Panc1 (cell line): Measurements from ENCODE around the gene SRCAP.

Experiments used
- POLR2AphosphoS5 ChIP-seq: IDR thresholded peaks from 2 replicates; pipeline ENCODE4 v1.6.1; 2012; ENCODE audit warnings: mild to moderate bottlenecking, low read depth, low read length, moderate library complexity
- REST ChIP-seq, 2 experiments: IDR thresholded peaks; 2 replicates each; pipeline ENCODE4 v1.6.1; 2011 to 2012; ENCODE audit warnings: low read depth in 2 of 2, control low read depth in 1 of 2, low read length in 1 of 2, mild to moderate bottlenecking in 1 of 2, moderate library complexity in 1 of 2; ENCODE audit not compliant: insufficient read depth in 1 of 2
- SIN3A ChIP-seq: IDR thresholded peaks from 2 replicates; pipeline ENCODE4 v1.6.1; 2012; ENCODE audit warnings: low read depth, mild to moderate bottlenecking, low read length, moderate library complexity, borderline replicate concordance; ENCODE audit not compliant: insufficient read depth
- TF ChIP-seq, protein P1 (sequence below): fragments of 450-650 bp; IDR thresholded peaks from 2 replicates; pipeline ENCODE4 v1.5.1; 2017; ENCODE audit warnings: mild to moderate bottlenecking

GRCh38 chr16:30774367-30775130 is 75.6 kb downstream of the SRCAP start:
- TF ChIP-seq POLR2AphosphoS5 = no peak
- TF ChIP-seq, protein P1, sequence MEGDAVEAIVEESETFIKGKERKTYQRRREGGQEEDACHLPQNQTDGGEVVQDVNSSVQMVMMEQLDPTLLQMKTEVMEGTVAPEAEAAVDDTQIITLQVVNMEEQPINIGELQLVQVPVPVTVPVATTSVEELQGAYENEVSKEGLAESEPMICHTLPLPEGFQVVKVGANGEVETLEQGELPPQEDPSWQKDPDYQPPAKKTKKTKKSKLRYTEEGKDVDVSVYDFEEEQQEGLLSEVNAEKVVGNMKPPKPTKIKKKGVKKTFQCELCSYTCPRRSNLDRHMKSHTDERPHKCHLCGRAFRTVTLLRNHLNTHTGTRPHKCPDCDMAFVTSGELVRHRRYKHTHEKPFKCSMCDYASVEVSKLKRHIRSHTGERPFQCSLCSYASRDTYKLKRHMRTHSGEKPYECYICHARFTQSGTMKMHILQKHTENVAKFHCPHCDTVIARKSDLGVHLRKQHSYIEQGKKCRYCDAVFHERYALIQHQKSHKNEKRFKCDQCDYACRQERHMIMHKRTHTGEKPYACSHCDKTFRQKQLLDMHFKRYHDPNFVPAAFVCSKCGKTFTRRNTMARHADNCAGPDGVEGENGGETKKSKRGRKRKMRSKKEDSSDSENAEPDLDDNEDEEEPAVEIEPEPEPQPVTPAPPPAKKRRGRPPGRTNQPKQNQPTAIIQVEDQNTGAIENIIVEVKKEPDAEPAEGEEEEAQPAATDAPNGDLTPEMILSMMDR = no peak
- TF ChIP-seq REST (IDR thresholded peaks at IDR 0.05; ENCODE audit: insufficient read depth in 1 of 2, low read depth in 2 of 2, low read length in 1 of 2) = no peak
- TF ChIP-seq SIN3A = no peak
